ENCODE measurements around the gene OLFM2.

OLFM2 gene

GRCh38 chr19:9914315-9915207 is 21.8 kb downstream of the OLFM2 start:
- Histone ChIP-seq H3K27ac (ENCODE audit: poor library complexity, severe bottlenecking) (no peak overlapping the region), H3K27me3 (ENCODE audit: insufficient read depth, poor library complexity, severe bottlenecking) (peaks cover 13% of the 10 kb centered on the region), H3K9me3 (ENCODE audit: severe bottlenecking) (no peaks in the 10 kb centered on the region), H3K4me3 (ENCODE audit: severe bottlenecking) (peak overlapping the region; percentile 39), H3K36me3 (ENCODE audit: low read depth) (no peaks in the 10 kb centered on the region), H3K4me1 (ENCODE audit: insufficient read depth, poor library complexity, severe bottlenecking) (no peaks in the 10 kb centered on the region)
- peak; percentile 86 for TF ChIP-seq CTCF (IDR thresholded peaks at IDR 0.05; ENCODE audit: poor library complexity, severe bottlenecking)
- DNase-seq (ENCODE audit: low spot score) (no peak), ATAC-seq (ENCODE audit: low read depth) (peak; percentile 91)

- Histone ChIP-seq H3K36me3 (ENCODE audit: low read depth) (no peaks in the 10 kb centered on the region), H3K27ac (ENCODE audit: poor library complexity, severe bottlenecking) (no peak overlapping the region), H3K4me1 (ENCODE audit: insufficient read depth, poor library complexity, severe bottlenecking) (no peaks in the 10 kb centered on the region), H3K27me3 (ENCODE audit: insufficient read depth, poor library complexity, severe bottlenecking) (peaks cover 13% of the 10 kb centered on the region), H3K4me3 (ENCODE audit: severe bottlenecking) (peak overlapping the region; percentile 39), H3K9me3 (ENCODE audit: severe bottlenecking) (no peaks in the 10 kb centered on the region)
- ATAC-seq (ENCODE audit: low read depth) (no peak), DNase-seq (ENCODE audit: low spot score) (no peak)
- TF ChIP-seq CTCF (IDR thresholded peaks at IDR 0.05; ENCODE audit: poor library complexity, severe bottlenecking), result no peak
Measured at GRCh38 chr19:9914001-9914314, 22.4 kb downstream of the OLFM2 start.

- Histone ChIP-seq H3K36me3 (ENCODE audit: low read depth) (no peaks in the 10 kb centered on the region), H3K4me3 (ENCODE audit: severe bottlenecking) (peak overlapping the region; percentile 19), H3K27me3 (ENCODE audit: insufficient read depth, poor library complexity, severe bottlenecking) (peaks cover 13% of the 10 kb centered on the region), H3K9me3 (ENCODE audit: severe bottlenecking) (no peaks in the 10 kb centered on the region), H3K4me1 (ENCODE audit: insufficient read depth, poor library complexity, severe bottlenecking) (no peaks in the 10 kb centered on the region), H3K27ac (ENCODE audit: poor library complexity, severe bottlenecking) (no peak overlapping the region)
- TF ChIP-seq CTCF (IDR thresholded peaks at IDR 0.05; ENCODE audit: poor library complexity, severe bottlenecking), result no peak
- no peak for DNase-seq (ENCODE audit: low spot score)
- no peak for ATAC-seq (ENCODE audit: low read depth)
Measured at GRCh38 chr19:9913237-9914000, 22.9 kb downstream of the OLFM2 start.

- Histone ChIP-seq H3K4me3 (ENCODE audit: severe bottlenecking) (no peak overlapping the region), H3K36me3 (ENCODE audit: low read depth) (no peaks in the 10 kb centered on the region), H3K27me3 (ENCODE audit: insufficient read depth, poor library complexity, severe bottlenecking) (peaks cover 13% of the 10 kb centered on the region), H3K4me1 (ENCODE audit: insufficient read depth, poor library complexity, severe bottlenecking) (no peaks in the 10 kb centered on the region), H3K27ac (ENCODE audit: poor library complexity, severe bottlenecking) (no peak overlapping the region), H3K9me3 (ENCODE audit: severe bottlenecking) (no peaks in the 10 kb centered on the region)
- ATAC-seq (ENCODE audit: low read depth) (no peak), DNase-seq (ENCODE audit: low spot score) (no peak)
- no peak for TF ChIP-seq CTCF (IDR thresholded peaks at IDR 0.05; ENCODE audit: poor library complexity, severe bottlenecking)
Measured at GRCh38 chr19:9912551-9913236, 23.6 kb downstream of the OLFM2 start.
